ENCODE measurements around the gene IRX2. TPM values are rescaled to one million over a fixed set of nuclear protein-coding genes. Genes with fewer than 3 reads are reported as not detected.

The IRX2 gene
- total RNA-seq, 3 donors from 2014 or later = 0.09 to 0.51 TPM; not detected in 1

- no peak for TF ChIP-seq CTCF (IDR thresholded peaks at IDR 0.05)
- Histone ChIP-seq H3K9me3 (no peaks in the 10 kb centered on the region), H3K4me1 (ENCODE audit: low read depth) (no peaks in the 10 kb centered on the region), H3K36me3 (ENCODE audit: low read depth) (no peaks in the 10 kb centered on the region), H3K4me3 (no peak overlapping the region)
- intact Hi-C loops (cut with DNase I, micrococcal nuclease) = no loop called here
- ATAC-seq (no peak), DNase-seq (no peak)
Observed at GRCh38 chr5:2714805-2715204, 36.7 kb downstream of the IRX2 start.

GRCh38 chr5:2714026-2714425 lies 37.5 kb downstream of the IRX2 start:
- DNase-seq (no peak), ATAC-seq (no peak)
- intact Hi-C loops (cut with DNase I, micrococcal nuclease) = no loop called here
- no peak for TF ChIP-seq CTCF (IDR thresholded peaks at IDR 0.05)
- Histone ChIP-seq H3K9me3 (no peaks in the 10 kb centered on the region), H3K4me1 (ENCODE audit: low read depth) (no peaks in the 10 kb centered on the region), H3K36me3 (ENCODE audit: low read depth) (no peaks in the 10 kb centered on the region), H3K4me3 (no peak overlapping the region)

- no peaks in the 10 kb centered on the region for H3K9me3 ChIP-seq
- intact Hi-C loops (cut with DNase I, micrococcal nuclease) = no loop called here
- no peak for TF ChIP-seq CTCF (IDR thresholded peaks at IDR 0.05)
- no peak overlapping the region for H3K4me3 ChIP-seq
- ATAC-seq = no peak
- DNase-seq = no peak
- no peaks in the 10 kb centered on the region for H3K4me1 ChIP-seq (ENCODE audit: low read depth)
- H3K36me3 ChIP-seq (ENCODE audit: low read depth) = no peaks in the 10 kb centered on the region
Observed at GRCh38 chr5:2711446-2712425, 39.7 kb downstream of the IRX2 start.

GRCh38 chr5:2710910-2711309 lies 40.6 kb downstream of the IRX2 start:
- Histone ChIP-seq H3K9me3 (no peaks in the 10 kb centered on the region), H3K4me3 (no peak overlapping the region), H3K36me3 (ENCODE audit: low read depth) (no peaks in the 10 kb centered on the region), H3K4me1 (ENCODE audit: low read depth) (no peaks in the 10 kb centered on the region)
- ATAC-seq (no peak), DNase-seq (no peak)
- intact Hi-C loops (cut with DNase I, micrococcal nuclease) = no loop called here
- TF ChIP-seq CTCF (IDR thresholded peaks at IDR 0.05) = no peak

GRCh38 chr5:2709976-2710689 lies 41.3 kb downstream of the IRX2 start:
- no peaks in the 10 kb centered on the region for H3K36me3 ChIP-seq (ENCODE audit: low read depth)
- TF ChIP-seq CTCF (IDR thresholded peaks at IDR 0.05) = no peak
- DNase-seq = no peak

More at GRCh38 chr5:2709976-2710689, 41.3 kb downstream of the IRX2 start:
- Histone ChIP-seq H3K9me3 (no peaks in the 10 kb centered on the region), H3K4me1 (ENCODE audit: low read depth) (no peaks in the 10 kb centered on the region), H3K4me3 (no peak overlapping the region)
- no peak for ATAC-seq
- intact Hi-C loops (cut with DNase I, micrococcal nuclease) = no loop called here

Data from mucosa of descending colon (tissue), 3 donors.